ENCODE data around the gene MAP3K20. TPM values are rescaled to one million over a fixed set of nuclear protein-coding genes. Genes with fewer than 3 reads are reported as not detected.
A peak's percentile ranks its signal among the peaks of the same experiment; 100 is the strongest.

The MAP3K20 gene
- total and polyA plus RNA-seq, 9 donors: 38.6 to 127 (median 88.4) TPM

DNA sequence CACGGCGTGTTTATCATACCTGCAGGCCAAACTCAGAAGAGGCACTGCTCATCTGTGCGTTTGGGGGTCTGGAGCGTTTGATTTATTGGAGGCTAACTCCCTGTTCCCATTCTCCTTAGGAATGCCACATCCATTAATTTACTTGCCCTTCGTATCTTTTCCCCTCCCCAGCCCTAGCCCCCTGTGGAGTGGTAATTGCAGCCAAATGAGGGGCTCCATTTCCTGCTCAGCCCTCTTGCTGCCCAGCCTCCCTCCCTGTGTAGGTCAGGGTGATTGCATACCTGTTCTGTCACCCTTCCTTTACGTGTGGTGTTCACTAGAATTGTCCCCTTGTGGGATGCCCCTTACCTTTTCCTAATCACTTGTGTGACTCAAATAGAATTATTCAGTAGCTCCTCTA lies 120.4 kb downstream of the MAP3K20 start:
- no peak for DNase-seq
- 93 to 95% (median 95%) methylated on average over 6 of the region's 6 CpGs for WGBS, 3 donors
- Histone ChIP-seq H3K27me3 (no peaks in the 10 kb centered on the region), H3K9me3 (no peaks in the 10 kb centered on the region), H3K4me1 (ENCODE audit: insufficient read depth) (peaks cover 5% of the 10 kb centered on the region), H3K4me3 (no peak overlapping the region), H3K27ac (no peak overlapping the region), H3K36me3 (no peaks in the 10 kb centered on the region)
- TF ChIP-seq, protein P1, sequence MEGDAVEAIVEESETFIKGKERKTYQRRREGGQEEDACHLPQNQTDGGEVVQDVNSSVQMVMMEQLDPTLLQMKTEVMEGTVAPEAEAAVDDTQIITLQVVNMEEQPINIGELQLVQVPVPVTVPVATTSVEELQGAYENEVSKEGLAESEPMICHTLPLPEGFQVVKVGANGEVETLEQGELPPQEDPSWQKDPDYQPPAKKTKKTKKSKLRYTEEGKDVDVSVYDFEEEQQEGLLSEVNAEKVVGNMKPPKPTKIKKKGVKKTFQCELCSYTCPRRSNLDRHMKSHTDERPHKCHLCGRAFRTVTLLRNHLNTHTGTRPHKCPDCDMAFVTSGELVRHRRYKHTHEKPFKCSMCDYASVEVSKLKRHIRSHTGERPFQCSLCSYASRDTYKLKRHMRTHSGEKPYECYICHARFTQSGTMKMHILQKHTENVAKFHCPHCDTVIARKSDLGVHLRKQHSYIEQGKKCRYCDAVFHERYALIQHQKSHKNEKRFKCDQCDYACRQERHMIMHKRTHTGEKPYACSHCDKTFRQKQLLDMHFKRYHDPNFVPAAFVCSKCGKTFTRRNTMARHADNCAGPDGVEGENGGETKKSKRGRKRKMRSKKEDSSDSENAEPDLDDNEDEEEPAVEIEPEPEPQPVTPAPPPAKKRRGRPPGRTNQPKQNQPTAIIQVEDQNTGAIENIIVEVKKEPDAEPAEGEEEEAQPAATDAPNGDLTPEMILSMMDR (IDR thresholded peaks at IDR 0.05): no peak
- TF ChIP-seq EP300 (IDR thresholded peaks at IDR 0.05) (no peak), POLR2A (IDR thresholded peaks at IDR 0.05) (no peak)
- intact Hi-C loops (cut with DNase I): no loop called here

DNA sequence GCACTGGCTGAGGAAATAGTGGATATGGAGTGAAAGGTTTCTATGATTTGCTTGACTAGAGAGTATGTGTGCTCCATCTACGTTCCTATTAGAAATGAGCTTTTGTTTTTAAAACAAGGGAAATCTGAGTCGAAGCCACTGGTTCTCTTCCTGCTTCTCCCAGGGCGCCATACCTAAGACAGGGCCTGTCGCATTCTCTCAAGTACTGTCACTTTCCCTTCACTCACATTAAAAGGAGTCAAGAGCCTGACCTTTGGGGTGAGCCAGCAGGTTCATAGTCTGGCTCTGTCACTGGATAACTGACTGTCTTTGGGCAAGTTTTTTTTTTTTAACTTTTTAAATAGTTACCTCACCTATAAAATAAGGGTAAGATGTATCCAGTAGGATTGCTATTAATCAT lies 121.0 kb downstream of the MAP3K20 start:
- Histone ChIP-seq H3K36me3 (no peaks in the 10 kb centered on the region), H3K27ac (no peak overlapping the region), H3K9me3 (no peaks in the 10 kb centered on the region), H3K4me1 (ENCODE audit: insufficient read depth) (peaks cover 3% of the 10 kb centered on the region), H3K27me3 (no peaks in the 10 kb centered on the region), H3K4me3 (no peak overlapping the region)
- intact Hi-C loops (cut with DNase I): no loop called here
- DNase-seq: no peak
- WGBS, 3 donors: 88 to 92% (median 91%) methylated on average over 4 of the region's 4 CpGs
- TF ChIP-seq, protein P1 (IDR thresholded peaks at IDR 0.05): no peak
- no peak for TF ChIP-seq EP300 (IDR thresholded peaks at IDR 0.05)
- TF ChIP-seq POLR2A (IDR thresholded peaks at IDR 0.05): no peak

DNA sequence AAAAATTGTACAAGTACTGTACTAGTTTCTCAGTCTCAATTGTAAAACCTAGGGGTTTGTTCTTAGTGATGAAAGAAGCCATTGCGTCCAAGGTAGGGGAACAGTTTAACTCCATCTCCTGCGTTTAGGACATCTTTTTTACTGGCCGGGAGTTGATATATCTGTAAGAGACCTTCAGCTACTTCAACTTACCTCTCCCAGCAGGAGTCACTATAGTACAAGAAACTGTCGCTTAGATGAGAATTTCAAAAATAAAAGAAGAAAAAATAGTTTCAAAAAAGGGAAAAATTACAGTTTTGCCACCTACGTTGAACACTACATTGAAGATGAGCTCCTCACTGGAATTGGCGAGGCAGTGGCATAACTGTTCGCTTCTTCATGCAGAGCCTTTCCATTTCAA lies 122.7 kb downstream of the MAP3K20 start:
- WGBS, 3 donors: 96 to 98% (median 97%) methylated on average over 7 of the region's 7 CpGs
- intact Hi-C loops (cut with DNase I): no loop called here
- no peak for DNase-seq

DNA sequence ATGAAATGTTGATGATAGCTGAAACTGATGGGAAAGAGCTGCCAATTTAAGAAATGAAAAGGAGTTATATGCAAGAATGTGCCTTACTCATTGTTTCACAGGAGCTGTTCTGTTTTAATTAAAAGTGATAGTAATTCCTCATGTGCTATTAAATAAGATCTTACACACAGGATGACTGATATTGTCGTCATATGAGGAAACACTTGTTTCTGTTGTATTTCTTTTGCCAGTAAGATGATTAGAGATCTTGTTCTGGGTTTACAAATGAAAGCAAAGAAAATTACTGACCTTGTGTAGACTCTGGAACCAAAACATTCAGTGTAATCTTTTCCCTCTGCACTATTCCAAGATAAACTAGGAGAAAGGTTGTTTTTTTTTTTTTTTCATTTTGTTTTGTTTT lies 123.6 kb downstream of the MAP3K20 start:
- DNase-seq: no peak
- Histone ChIP-seq H3K27ac (peak overlapping the region in 1 of 2 donors; percentile 16), H3K36me3 (no peaks in the 10 kb centered on the region), H3K4me3 (no peak overlapping the region), H3K27me3 (no peaks in the 10 kb centered on the region), H3K4me1 (ENCODE audit: insufficient read depth) (peaks cover 3% of the 10 kb centered on the region), H3K9me3 (no peaks in the 10 kb centered on the region)
- TF ChIP-seq POLR2A (IDR thresholded peaks at IDR 0.05): no peak
- TF ChIP-seq EP300 (IDR thresholded peaks at IDR 0.05): no peak
- TF ChIP-seq, protein P1 (IDR thresholded peaks at IDR 0.05): no peak
- intact Hi-C loops (cut with DNase I): no loop called here
- 12 to 17% (median 15%) methylated on average over 1 of the region's 1 CpG for WGBS, 3 donors

More for the DNA sequence above, 122.7 kb downstream of the MAP3K20 start:
- Histone ChIP-seq H3K27me3 (no peaks in the 10 kb centered on the region), H3K36me3 (no peaks in the 10 kb centered on the region), H3K4me1 (ENCODE audit: insufficient read depth) (peaks cover 3% of the 10 kb centered on the region), H3K27ac (no peak overlapping the region), H3K9me3 (no peaks in the 10 kb centered on the region), H3K4me3 (no peak overlapping the region)
- TF ChIP-seq POLR2A (IDR thresholded peaks at IDR 0.05) (no peak), EP300 (IDR thresholded peaks at IDR 0.05) (no peak)
- TF ChIP-seq, protein P1 (IDR thresholded peaks at IDR 0.05): no peak
